Spleen (tissue), 7 donors: ENCODE results near the gene THAP4.

Experiments used
- CTCF ChIP-seq, 11 experiments: fragments of 200-600 bp in 7 of 11; fragments of 450-650 bp in 4 of 11; sonication (generic) in 4 of 11; IDR thresholded peaks in 8 of 11; conservative IDR thresholded peaks in 3 of 11; 1 replicate in 7 of 11; 2 replicates in 4 of 11; pipeline versions ENCODE4 v1.4.0 to v1.8.0; 2016 to 2021; ENCODE audit warnings: antibody characterized with exemption in 11 of 11, inconsistent platforms in 4 of 11, mild to moderate bottlenecking in 1 of 11
- POLR2A ChIP-seq, 3 donors: fragments of 450-650 bp; IDR thresholded peaks; one replicate each; pipeline ENCODE4 v1.5.1; 2017; ENCODE audit warnings: antibody characterized with exemption in 3 of 3, mild to moderate bottlenecking in 1 of 3
- donor health status: DM: no; HTN: no; CAD: no; lungs with moderate emphysema.
- donor health status: DM: no; HTN: no; CAD: no.
- donor health status: DM: no; HTN: no; CAD: no.

GRCh38 chr2:241551998-241552737, 84.8 kb downstream of the THAP4 start:
- no peak for TF ChIP-seq CTCF (IDR thresholded peaks at IDR 0.05 in 8 of 11, conservative IDR thresholded peaks at IDR 0.05 in 3 of 11)
- no peak for TF ChIP-seq POLR2A (IDR thresholded peaks at IDR 0.05)
